SK-N-SH (cell line): ENCODE measurements around the gene ITGAV.

Experiments used
- CTCF ChIP-seq: fragments of 200-600 bp; sonication (generic); IDR thresholded peaks from 2 replicates; pipeline ENCODE4 v1.6.1; 2017; ENCODE audit warnings: antibody characterized with exemption, mild to moderate bottlenecking, moderate library complexity
- ELF1 ChIP-seq: IDR thresholded peaks from 2 replicates; pipeline ENCODE4 v1.4.0; 2012
- MAX ChIP-seq: IDR thresholded peaks from 2 replicates; pipeline ENCODE4 v1.4.0; 2012; ENCODE audit warnings: low read depth
- MEF2A ChIP-seq: IDR thresholded peaks from 2 replicates; pipeline ENCODE4 v1.4.0; 2012; ENCODE audit warnings: low read depth, borderline replicate concordance
- NFIC ChIP-seq: IDR thresholded peaks from 2 replicates; pipeline ENCODE4 v1.4.0; 2012; ENCODE audit warnings: borderline replicate concordance
- POLR2AphosphoS5 ChIP-seq: IDR thresholded peaks from 2 replicates; pipeline ENCODE4 v1.6.1; 2012; ENCODE audit warnings: low read depth, low read length
- SIN3A ChIP-seq: IDR thresholded peaks from 2 replicates; pipeline ENCODE4 v1.6.1; 2012; ENCODE audit warnings: low read depth, mild to moderate bottlenecking, low read length, moderate library complexity, borderline replicate concordance
- SMC3 ChIP-seq: IDR thresholded peaks from 2 replicates; pipeline ENCODE4 v1.6.1; 2012; ENCODE audit warnings: low read depth, low read length, improper control_type of control experiment
- TAF1 ChIP-seq: IDR thresholded peaks from 2 replicates; pipeline ENCODE4 v1.6.1; 2012; ENCODE audit warnings: low read depth, mild to moderate bottlenecking, low read length, moderate library complexity, borderline replicate concordance

DNA sequence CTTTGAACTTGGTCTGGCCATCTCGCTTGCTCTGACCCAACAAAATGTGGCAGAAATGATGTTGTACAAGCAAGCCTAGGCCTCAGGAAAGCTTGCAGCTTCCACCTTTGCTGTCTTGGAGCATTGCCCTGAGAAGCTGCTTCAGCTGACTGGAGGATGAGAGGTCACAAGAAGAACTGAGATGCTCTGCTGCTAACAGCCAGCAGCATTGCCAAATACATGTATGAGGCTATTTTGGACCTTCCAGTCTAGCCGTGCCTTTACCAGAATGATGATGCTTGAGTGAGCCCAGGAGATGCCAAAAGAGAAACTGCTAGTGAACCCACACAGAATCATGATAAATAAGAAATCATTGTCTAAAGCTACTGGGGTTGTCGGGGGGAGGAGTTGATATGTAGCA lies 13.2 kb upstream of the ITGAV start:
- TF ChIP-seq CTCF (no peak), SIN3A (no peak), POLR2AphosphoS5 (no peak), NFIC (no peak), MAX (no peak), SMC3 (no peak), TAF1 (no peak), MEF2A (no peak), ELF1 (no peak)
